Mesenteric fat pad (tissue), 1 donor: Measurements from ENCODE around the gene MORC4. TPM values are rescaled to one million over a fixed set of nuclear protein-coding genes. Genes with fewer than 3 reads are reported as not detected.

ENCODE experiments used
- DNase-seq: peaks from one replicate; pipeline ENCODE4 v3.0.0-alpha.2; 2020; ENCODE audit warnings: low spot score
- total RNA-seq: library from RNA; stranded (reverse); fragmentation: NEBNext Ultra II Directional; extraction: Animal tissue kit (Norgen Biotek cat#: 25700); gene quantifications from one replicate; pipeline ENCODE4 v1.2.1, GENCODE V29; 2021
- donor health status: DM: yes; HTN: yes; CAD: no.

MORC4 gene
- total RNA-seq, 1 donor from 2014 or later: 22.6 TPM

- DNase-seq: no peak
Observed at GRCh38 chrX:106906361-106906760, 93.7 kb downstream of the MORC4 start.

GRCh38 chrX:106905064-106905708 lies 94.8 kb downstream of the MORC4 start:
- no peak for DNase-seq

- no peak for DNase-seq
Observed at GRCh38 chrX:106903856-106904528, 96.0 kb downstream of the MORC4 start.

- no peak for DNase-seq
Observed at GRCh38 chrX:106903291-106903824, 96.7 kb downstream of the MORC4 start, which contains the start of gene RIPPLY1. TSS of gene RIPPLY1 (minus strand) at chrX:106903341. CDS start at chrX:106903287, 54 bp downstream.

GRCh38 chrX:106902684-106903083 lies 97.3 kb downstream of the MORC4 start:
- DNase-seq: no peak

- no peak for DNase-seq
Observed at GRCh38 chrX:106901781-106902219, 98.2 kb downstream of the MORC4 start.

GRCh38 chrX:106901341-106901740 lies 98.7 kb downstream of the MORC4 start:
- DNase-seq: no peak

GRCh38 chrX:106899841-106900240 lies 100.2 kb downstream of the MORC4 start:
- DNase-seq: no peak

- DNase-seq: no peak
Observed at GRCh38 chrX:106899276-106899675, 100.7 kb downstream of the MORC4 start.

- DNase-seq: no peak
Observed at GRCh38 chrX:106898462-106898861, 101.5 kb downstream of the MORC4 start.

GRCh38 chrX:106897259-106897658 lies 102.8 kb downstream of the MORC4 start:
- DNase-seq: no peak

- no peak for DNase-seq
Observed at GRCh38 chrX:106894978-106895452, 105.0 kb downstream of the MORC4 start.

GRCh38 chrX:106894392-106894909 lies 105.6 kb downstream of the MORC4 start:
- no peak for DNase-seq

- no peak for DNase-seq
Observed at GRCh38 chrX:106891762-106892460, 108.1 kb downstream of the MORC4 start.

Other genes starting within 250 kb of the MORC4 start
- gene TBC1D8B, start 197.5 kb downstream of the MORC4 start, total RNA-seq: 6.5 TPM
- not detected for gene RIPPLY1, start 96.9 kb downstream of the MORC4 start, total RNA-seq
- 1.5 TPM for gene CLDN2, start 79.8 kb downstream of the MORC4 start, total RNA-seq
- gene RBM41, start 118.6 kb upstream of the MORC4 start, total RNA-seq: 10.9 TPM
- gene NUP62CL, start 206.2 kb upstream of the MORC4 start, total RNA-seq: not detected
- gene DNAAF6, start 206.4 kb upstream of the MORC4 start, total RNA-seq: not detected